Adrenal gland (tissue), 12 donors: ENCODE measurements around the gene BCAP29. TPM values are rescaled to one million over a fixed set of nuclear protein-coding genes. Genes with fewer than 3 reads are reported as not detected.

ENCODE experiments used
- DNase-seq, 7 donors: peaks; one replicate each; pipeline ENCODE4 v3.0.0-alpha.2; 2019 to 2020
- H3K27ac ChIP-seq, 5 donors: fragments of 200-600 bp; sonication (generic) in 4 of 5; 1 replicate in 3 of 5; 2 replicates in 2 of 5; pipeline versions ENCODE4 v1.5.1 to v1.8.0; 2016 to 2020; ENCODE audit warnings: mild to moderate bottlenecking in 1 of 5
- H3K27me3 ChIP-seq: fragments of 200-600 bp; 2 replicates; pipeline ENCODE4 v1.8.0; 2021
- H3K36me3 ChIP-seq, 2 donors: fragments of 200-600 bp; replicated peaks in 1 of 2; 1 replicate in 1 of 2; 2 replicates in 1 of 2; pipeline versions ENCODE4 v1.5.1 to v1.8.0; 2018 to 2022
- H3K4me1 ChIP-seq, 2 donors: fragments of 200-600 bp; replicated peaks in 1 of 2; 1 replicate in 1 of 2; 2 replicates in 1 of 2; pipeline versions ENCODE4 v1.5.1 to v1.8.0; 2018 to 2021
- H3K4me3 ChIP-seq, 4 donors: fragments of 200-600 bp; sonication (generic) in 3 of 4; one replicate each; pipeline ENCODE4 v1.5.1; 2016 to 2018
- H3K9me3 ChIP-seq, 3 donors: fragments of 200-600 bp; sonication (generic) in 1 of 3; replicated peaks in 1 of 3; 1 replicate in 2 of 3; 2 replicates in 1 of 3; pipeline versions ENCODE4 v1.5.1 to v1.8.0; 2016 to 2021
- CTCF ChIP-seq, 6 experiments: fragments of 450-650 bp in 4 of 6; fragments of 200-600 bp in 2 of 6; sonication (generic) in 1 of 6; IDR thresholded peaks; 1 replicate in 5 of 6; 2 replicates in 1 of 6; pipeline versions ENCODE4 v1.5.1 to v1.8.0; 2016 to 2021; ENCODE audit warnings: antibody characterized with exemption in 6 of 6, mild to moderate bottlenecking in 2 of 6, moderate library complexity in 1 of 6
- POLR2A ChIP-seq, 2 donors: fragments of 450-650 bp; IDR thresholded peaks; one replicate each; pipeline ENCODE4 v1.6.1; 2017; ENCODE audit warnings: antibody characterized with exemption in 2 of 2, mild to moderate bottlenecking in 2 of 2, moderate library complexity in 1 of 2
- WGBS, 4 donors: extraction: QIAGEN DNeasy Blood & Tissue Kit in 2 of 4; methylation state at CpG; one replicate each; pipeline versions ENCODE4 v1.1.5 to v1.1.7; 2013 to 2017; 5-methylcytosine and 5-hydroxymethylcytosine counted together
- intact Hi-C, 2 donors: fragments of 100-400 bp; cut with DNase I; formaldehyde crosslinking; loops; one replicate each; pipeline versions ENCODE4 v1.14.1 to v1.15.0; 2022 to 2023
- polyA plus RNA-seq, 3 donors: library from polyadenylated mRNA; stranded (reverse); fragments of 200-250 nt in 2 of 3; fragments of 350-450 nt in 1 of 3; fragmentation: Illumina TruSeq in 1 of 3; extraction: RNeasy Lipid Tissue Mini Kit (QIAGEN cat#74804) in 1 of 3; gene quantifications; one replicate each; pipeline ENCODE4 v1.2.3, GENCODE V29; 2013 to 2014
- total RNA-seq, 9 donors: library from RNA; depleted of rRNA in 4 of 9; stranded (reverse); fragments of >200 nt in 4 of 9; fragments of 120-200 nt in 1 of 9; fragmentation: NEBNext Ultra II Directional in 1 of 9; extraction: Animal tissue kit (Norgen Biotek cat#: 25700) in 1 of 9; gene quantifications; one replicate each; pipeline versions ENCODE4 v1.1.0 to v1.2.4, GENCODE V29; 2013 to 2023
- donor health status: healthy with polysubstance abuse.
- donor health status: Bipolar disorder and iron deficiency.
- donor health status: DM: yes; HTN: yes; CAD: no.
- donor health status: DM: no; HTN: no; CAD: no.
- donor health status: DM: no; HTN: no; CAD: no.
- donor health status: DM: yes; HTN: yes; CAD: no.

The BCAP29 gene
- total and polyA plus RNA-seq, 12 donors = 35.0 to 158 (median 51.0) TPM

- H3K36me3 ChIP-seq = peaks cover 0 to 9% of the 10 kb centered on the region in 2 donors
Measured at GRCh38 chr7:107597953-107598352, 17.9 kb downstream of the BCAP29 start.

GRCh38 chr7:107599262-107599661 is 19.2 kb downstream of the BCAP29 start:
- peaks cover 0 to 9% of the 10 kb centered on the region in 2 donors for H3K36me3 ChIP-seq
- no peak for DNase-seq
- H3K27me3 ChIP-seq = no peaks in the 10 kb centered on the region
- WGBS, 4 donors = 97 to 100% (median 98%) methylated on average over 1 of the region's 1 CpG
- peaks cover 0 to 7% (median 0%) of the 10 kb centered on the region in 3 donors for H3K9me3 ChIP-seq
- peaks cover 0 to 20% of the 10 kb centered on the region in 2 donors for H3K4me1 ChIP-seq
- no peak overlapping the region for H3K27ac ChIP-seq
- intact Hi-C loops = no loop called here
- H3K4me3 ChIP-seq = no peak overlapping the region
- TF ChIP-seq POLR2A (IDR thresholded peaks at IDR 0.05) = no peak

More at GRCh38 chr7:107597953-107598352, 17.9 kb downstream of the BCAP29 start:
- Histone ChIP-seq H3K4me3 (no peak overlapping the region), H3K4me1 (peaks cover 0 to 20% of the 10 kb centered on the region in 2 donors), H3K27ac (no peak overlapping the region), H3K9me3 (peaks cover 0 to 7% (median 0%) of the 10 kb centered on the region in 3 donors), H3K27me3 (no peaks in the 10 kb centered on the region)
- TF ChIP-seq CTCF (IDR thresholded peaks at IDR 0.05) (no peak), POLR2A (IDR thresholded peaks at IDR 0.05) (no peak)
- intact Hi-C loops = no loop called here
- WGBS, 4 donors = 90 to 94% (median 92%) methylated on average over 4 of the region's 4 CpGs
- DNase-seq = no peak

GRCh38 chr7:107600816-107601215 is 20.8 kb downstream of the BCAP29 start:
- Histone ChIP-seq H3K27me3 (no peaks in the 10 kb centered on the region), H3K36me3 (peaks cover 0 to 9% of the 10 kb centered on the region in 2 donors), H3K27ac (no peak overlapping the region), H3K9me3 (peaks cover 0 to 5% (median 0%) of the 10 kb centered on the region in 3 donors), H3K4me3 (no peak overlapping the region), H3K4me1 (peaks cover 0 to 9% of the 10 kb centered on the region in 2 donors)
- TF ChIP-seq POLR2A (IDR thresholded peaks at IDR 0.05) (no peak), CTCF (IDR thresholded peaks at IDR 0.05) (no peak)
- no peak for DNase-seq
- 80 to 87% (median 83%) methylated on average over 2 of the region's 2 CpGs for WGBS, 4 donors
- intact Hi-C loops = no loop called here

- DNase-seq = no peak
- Histone ChIP-seq H3K4me3 (no peak overlapping the region), H3K27ac (no peak overlapping the region), H3K9me3 (no peaks in the 10 kb centered on the region), H3K27me3 (no peaks in the 10 kb centered on the region), H3K36me3 (peaks cover 0 to 9% of the 10 kb centered on the region in 2 donors), H3K4me1 (peaks cover 0 to 8% of the 10 kb centered on the region in 2 donors)
- TF ChIP-seq CTCF (IDR thresholded peaks at IDR 0.05) = no peak
- TF ChIP-seq POLR2A (IDR thresholded peaks at IDR 0.05) = no peak
- WGBS, 4 donors = 92 to 96% (median 95%) methylated on average over 3 of the region's 3 CpGs
- intact Hi-C loops = no loop called here
Measured at GRCh38 chr7:107605218-107605815, 25.3 kb downstream of the BCAP29 start.

- H3K27me3 ChIP-seq = no peaks in the 10 kb centered on the region
- intact Hi-C loops = no loop called here
- H3K36me3 ChIP-seq = peaks cover 0 to 5% of the 10 kb centered on the region in 2 donors
- no peak overlapping the region for H3K4me3 ChIP-seq
- 96 to 100% (median 97%) methylated on average over 1 of the region's 1 CpG for WGBS, 4 donors
- DNase-seq = no peak
- no peak for TF ChIP-seq CTCF (IDR thresholded peaks at IDR 0.05)
- TF ChIP-seq POLR2A (IDR thresholded peaks at IDR 0.05) = no peak
- no peak overlapping the region for H3K27ac ChIP-seq
- H3K4me1 ChIP-seq = peaks cover 0 to 13% of the 10 kb centered on the region in 2 donors
- no peaks in the 10 kb centered on the region for H3K9me3 ChIP-seq
Measured at GRCh38 chr7:107606303-107606702, 26.3 kb downstream of the BCAP29 start.
